Germinal center (tissue), 1 donor: ENCODE measurements around the gene MBTD1.
"Not testable (repeated sequence)": the region's sequence is repeated elsewhere in the genome, so short reads cannot be mapped to it uniquely, and the experiment has no call there.

Experiments
- DNase-seq: peaks from one replicate; pipeline ENCODE4 v3.0.0; 2012; ENCODE audit warnings: mixed read lengths, low spot score

Gene MBTD1

GRCh38 chr17:51188271-51188833, 71.5 kb downstream of the MBTD1 start:
- DNase-seq = no peak

- DNase-seq = no peak
Observed at GRCh38 chr17:51185763-51186332, 74.0 kb downstream of the MBTD1 start.

GRCh38 chr17:51184124-51184523, 75.7 kb downstream of the MBTD1 start:
- no peak for DNase-seq

DNA sequence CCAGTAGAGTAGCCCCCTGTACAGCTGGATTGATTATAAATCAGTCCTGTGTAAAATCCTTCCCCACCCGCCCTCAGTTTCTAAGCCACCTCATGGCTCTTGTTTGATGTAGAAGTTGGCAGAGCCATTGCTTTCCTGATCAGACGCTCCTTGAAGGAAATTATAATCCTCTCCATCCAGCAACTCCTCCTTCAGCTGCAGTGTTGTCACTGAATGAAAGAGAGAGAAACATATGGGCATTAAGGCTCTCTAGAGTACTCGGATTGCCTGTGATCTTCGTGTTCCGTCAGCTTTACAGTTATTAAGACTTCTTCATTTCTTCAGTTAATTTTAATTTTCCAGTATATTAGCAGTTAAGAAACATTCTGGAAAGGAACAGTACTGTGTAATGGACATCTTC, 79.4 kb downstream of the MBTD1 start:
- DNase-seq = no peak

DNA sequence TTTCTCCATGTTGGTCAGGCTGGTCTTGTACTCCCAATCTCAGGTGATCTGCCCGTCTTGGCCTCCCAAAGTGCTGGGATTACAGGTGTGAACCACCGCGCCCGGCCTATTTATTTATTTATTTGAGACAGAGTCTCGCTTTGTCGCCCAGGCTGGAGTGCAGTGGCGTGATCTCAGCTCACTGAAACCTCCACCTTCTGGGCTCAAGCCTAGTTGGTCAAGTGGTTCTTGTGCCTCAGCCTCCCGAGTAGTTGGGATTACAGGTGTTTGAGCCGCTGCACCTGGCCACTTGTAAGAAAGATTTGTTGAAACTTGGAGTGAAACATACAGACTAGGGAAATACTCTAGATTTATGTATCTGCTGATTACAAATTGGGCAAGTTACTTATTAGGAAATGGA, 87.8 kb downstream of the MBTD1 start:
- DNase-seq = not testable (repeated sequence)

DNA sequence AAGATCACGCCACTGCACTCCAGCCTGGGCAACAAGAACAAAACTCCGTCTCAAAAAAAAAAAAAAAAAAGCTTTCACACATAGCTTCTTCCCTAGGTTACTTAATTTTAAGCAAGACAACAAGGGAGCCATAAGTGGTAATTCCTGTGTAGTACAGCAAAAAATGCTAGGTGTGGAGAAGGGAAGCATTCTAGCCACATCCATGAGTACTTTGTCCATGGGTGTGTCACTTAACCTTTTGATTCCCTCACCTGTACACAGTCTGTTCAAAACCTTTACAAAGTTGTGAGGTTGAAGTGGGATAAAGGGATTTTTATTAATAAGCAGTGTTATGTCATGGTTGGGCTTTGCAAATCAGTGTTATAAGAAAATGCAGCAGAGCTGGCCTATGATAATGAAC, 89.1 kb downstream of the MBTD1 start:
- DNase-seq = no peak

DNA sequence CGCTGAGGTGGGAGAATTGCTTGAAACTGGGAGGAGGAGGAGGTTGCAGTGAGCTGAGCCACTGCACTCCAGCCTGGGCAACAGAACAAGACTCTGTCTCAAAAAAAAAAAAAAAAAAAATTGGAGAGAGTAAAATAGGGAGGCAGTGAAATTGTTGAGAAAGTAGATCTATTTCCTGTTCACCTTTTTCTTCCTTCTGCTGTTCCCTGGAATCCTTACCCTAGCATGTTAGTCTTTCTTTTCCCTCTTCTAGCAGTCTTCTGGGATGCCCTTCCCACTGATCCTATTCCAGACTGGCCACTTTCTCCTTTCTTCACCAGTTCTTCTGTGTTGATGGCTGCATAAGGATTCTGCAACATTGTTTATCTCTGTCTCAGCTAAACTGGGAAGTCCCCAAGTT, 90.5 kb downstream of the MBTD1 start:
- no peak for DNase-seq

DNA sequence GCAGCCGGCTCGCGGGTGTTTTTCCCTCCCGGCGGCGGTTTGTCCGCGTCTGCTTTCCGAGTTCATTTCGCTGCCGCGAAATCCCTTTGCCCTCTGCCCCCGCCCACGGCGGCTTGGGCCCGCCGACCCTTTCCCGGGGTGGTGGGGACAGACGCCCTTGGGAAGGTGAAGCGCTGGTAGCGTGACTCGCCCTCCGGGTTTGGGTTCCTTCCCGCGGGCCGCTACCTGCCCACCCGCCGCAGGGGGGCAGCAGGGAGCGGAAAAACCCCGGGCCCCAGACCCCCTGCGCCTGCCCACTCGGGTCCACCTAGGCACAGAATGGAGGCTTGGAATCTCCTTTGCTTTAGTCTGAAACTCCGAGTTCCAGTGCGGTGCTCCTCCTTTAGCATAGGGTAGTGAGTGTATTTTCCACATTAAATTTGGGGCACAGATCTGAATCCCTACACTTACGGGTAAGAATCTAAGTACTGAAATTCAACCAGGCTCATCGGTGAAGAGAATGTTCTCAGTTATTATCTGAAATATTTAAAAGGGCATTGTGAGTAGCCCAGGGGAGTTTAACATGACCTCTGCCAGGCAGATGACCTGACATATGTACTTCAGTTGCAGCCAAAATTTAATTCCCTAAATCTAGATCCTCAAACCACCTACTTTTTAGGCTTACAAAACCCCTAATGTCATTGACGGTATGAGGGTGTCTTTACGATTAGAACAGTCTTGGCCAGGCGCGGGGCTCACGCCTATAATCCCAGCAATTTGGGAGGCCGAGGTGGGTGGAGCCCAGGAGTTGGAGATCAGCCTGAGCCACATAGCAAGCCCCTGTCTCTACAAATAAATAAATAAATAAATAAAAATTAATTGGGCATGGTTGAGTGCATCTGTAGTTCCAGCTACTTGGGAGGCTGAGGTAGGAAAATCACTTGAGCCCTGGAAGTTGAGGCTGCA, 92.6 kb downstream of the MBTD1 start:
- peak; percentile 91 for DNase-seq

DNA sequence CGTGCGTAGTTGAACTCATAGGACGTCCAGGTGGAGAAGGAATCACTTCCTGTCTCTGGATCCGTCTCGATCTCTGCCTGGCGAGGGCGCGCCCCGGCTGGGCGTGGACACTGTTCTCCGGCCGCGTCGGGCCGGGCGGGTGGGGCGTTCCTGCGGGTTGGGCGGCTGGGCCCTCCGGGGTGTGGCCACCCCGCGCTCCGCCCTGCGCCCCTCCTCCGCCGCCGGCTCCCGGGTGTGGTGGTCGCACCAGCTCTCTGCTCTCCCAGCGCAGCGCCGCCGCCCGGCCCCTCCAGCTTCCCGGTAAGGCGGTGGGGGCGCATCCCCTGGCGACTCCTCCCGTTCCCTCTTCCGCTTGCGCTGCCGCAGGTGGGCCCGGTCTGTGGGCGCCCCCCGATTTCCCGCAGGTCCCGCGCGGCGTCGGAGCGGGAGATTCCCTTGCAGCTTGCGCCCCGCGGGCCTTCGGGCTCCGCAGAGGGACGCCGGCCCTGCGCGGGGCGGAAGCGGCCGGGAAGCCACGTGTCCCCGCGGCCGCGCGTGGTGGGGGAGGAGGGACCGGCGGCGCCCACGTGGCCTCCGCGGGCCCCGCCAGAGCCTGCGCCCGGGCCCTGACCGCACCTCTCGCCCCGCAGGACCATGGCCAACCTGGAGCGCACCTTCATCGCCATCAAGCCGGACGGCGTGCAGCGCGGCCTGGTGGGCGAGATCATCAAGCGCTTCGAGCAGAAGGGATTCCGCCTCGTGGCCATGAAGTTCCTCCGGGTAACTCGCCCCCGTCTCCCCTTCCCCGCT, 93.5 kb downstream of the MBTD1 start, which contains the start of gene NME2:
Gene NME2, plus strand, starts transcription at position 214 of the 789 bp plus-strand sequence. Its CDS starts 420 bp downstream, at position 634.
- peak; percentile 86 for DNase-seq

DNA sequence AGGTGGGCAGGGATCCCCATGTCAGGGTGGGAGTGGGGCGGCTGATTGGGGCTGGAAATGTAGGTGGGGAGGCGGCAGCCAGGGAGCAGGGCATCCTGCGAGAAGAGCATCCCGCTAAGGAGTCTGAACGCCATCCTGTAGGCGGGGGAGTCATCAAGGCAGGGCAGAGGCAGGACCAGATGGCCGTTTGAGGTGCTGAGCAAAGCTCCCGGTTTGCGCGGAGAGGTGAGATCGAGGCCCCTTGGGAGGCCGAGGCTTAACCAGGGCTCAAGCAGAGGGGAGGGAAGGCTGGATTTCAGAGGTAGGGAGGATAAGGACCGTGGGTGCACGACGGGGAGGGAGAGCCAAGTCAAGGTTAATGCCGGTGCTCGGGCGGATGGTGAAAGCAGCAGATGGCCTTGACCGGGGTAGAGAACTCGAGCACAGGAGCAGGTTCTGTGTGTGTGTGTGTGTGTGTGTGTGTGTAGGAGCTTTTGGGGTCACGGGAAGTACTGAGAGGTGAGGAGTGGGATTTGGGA, 94.1 kb downstream of the MBTD1 start:
- no peak for DNase-seq

- DNase-seq = no peak
Observed at GRCh38 chr17:51164911-51165679, 94.8 kb downstream of the MBTD1 start.

DNA sequence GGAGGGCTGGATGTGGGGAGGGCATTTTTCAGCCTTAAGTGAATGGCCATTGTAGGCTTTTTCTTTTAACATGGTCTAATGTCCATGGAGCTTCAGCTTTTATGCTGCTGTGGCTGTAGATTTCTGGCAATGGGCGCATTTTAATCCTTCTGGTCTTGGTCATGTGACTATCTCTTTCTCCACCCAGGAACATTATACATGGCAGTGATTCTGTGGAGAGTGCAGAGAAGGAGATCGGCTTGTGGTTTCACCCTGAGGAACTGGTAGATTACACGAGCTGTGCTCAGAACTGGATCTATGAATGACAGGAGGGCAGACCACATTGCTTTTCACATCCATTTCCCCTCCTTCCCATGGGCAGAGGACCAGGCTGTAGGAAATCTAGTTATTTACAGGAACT, 98.3 kb downstream of the MBTD1 start:
- no peak for DNase-seq

GRCh38 chr17:51159604-51160003, 100.2 kb downstream of the MBTD1 start:
- DNase-seq = no peak

- DNase-seq = no peak
Observed at GRCh38 chr17:51155416-51155815, 104.4 kb downstream of the MBTD1 start.

GRCh38 chr17:51154176-51154575, 105.7 kb downstream of the MBTD1 start:
- no peak for DNase-seq

DNA sequence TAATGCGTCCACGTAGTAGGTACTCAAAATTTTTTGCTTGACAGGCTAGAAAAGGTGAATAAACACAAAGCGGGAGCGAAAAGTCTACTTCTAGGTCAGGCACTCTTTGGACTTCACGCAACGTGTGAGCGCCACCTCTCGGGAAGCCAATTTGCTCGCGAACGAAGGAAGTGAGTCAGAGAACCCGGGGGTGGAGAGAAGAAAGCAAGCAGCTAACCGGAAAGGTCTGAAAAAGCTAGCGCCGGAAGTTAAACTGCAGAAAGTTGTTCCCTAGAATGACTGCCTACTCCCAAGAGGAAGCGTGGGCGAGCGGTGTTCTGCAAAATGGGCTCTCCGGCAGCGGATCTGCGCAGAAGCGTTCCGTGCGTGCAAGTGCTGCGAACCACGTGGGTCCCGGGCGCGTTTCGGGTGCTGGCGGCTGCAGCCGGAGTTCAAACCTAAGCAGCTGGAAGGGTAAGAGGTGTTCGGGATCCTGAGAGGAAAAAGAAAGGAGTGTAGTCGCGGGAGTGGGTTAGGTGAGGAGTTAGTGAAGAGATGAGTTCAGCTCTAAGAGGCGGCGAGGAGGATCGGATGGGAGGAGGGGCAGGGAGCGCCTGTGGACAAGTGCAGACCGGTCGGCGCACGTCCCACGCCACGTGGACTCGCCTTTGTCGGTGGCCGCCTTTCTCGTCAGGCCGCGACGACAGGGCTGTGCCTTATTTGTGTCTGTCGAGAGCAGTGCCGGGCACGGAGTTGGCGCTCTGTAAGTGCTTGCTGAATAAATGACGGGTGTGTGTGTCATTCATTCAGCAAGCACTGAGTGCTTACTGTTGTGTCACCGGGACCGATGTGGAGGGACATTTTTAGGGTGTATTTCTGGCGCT, 106.4 kb downstream of the MBTD1 start, which contains the start of gene NME1:
Gene NME1, plus strand, starts transcription at position 350 of the 863 bp plus-strand sequence. CDS start 2,096 bp downstream, outside the sequence.
- peak; percentile 94 for DNase-seq

GRCh38 chr17:51152766-51153209, 107.1 kb downstream of the MBTD1 start:
- DNase-seq = no peak

DNA sequence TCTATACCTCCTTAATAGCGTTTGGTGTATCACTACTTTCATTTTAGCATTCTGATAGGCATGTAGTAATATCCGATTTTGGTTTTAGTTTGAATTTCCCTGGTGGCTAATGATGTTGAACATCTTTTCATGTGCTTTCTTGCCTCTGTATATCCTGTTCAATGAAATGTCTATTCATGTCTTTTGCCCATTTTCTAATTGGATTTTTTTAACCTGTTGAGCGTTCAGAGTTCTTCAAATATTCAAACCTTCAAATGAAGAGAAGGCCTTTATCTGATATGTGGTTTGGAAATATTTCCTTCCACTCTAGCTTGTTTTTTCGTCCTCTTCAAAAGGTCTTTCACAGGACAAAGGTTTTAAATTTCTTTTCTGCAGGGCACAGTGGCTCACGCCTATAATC, 108.9 kb downstream of the MBTD1 start:
- DNase-seq = no peak

DNA sequence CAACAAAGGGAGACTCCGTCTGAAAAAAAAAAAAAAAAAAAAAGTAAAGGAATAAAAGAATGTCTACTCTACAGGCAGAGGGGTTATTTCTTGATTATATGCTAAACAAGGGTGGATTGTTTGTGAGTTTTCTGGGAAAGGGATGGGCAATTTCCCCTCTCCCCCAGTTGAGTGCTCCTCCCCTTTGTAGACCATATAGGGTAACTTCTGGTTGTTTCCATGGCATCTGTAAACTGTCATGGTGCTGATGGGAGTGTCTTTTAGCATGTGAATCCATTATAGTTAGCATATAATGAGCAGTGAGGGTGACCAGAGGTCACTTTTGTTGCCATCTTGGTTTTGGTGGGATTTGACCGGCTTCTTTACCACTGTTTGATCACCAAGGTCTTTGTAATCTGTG, 110.7 kb downstream of the MBTD1 start:
- DNase-seq = no peak

- no peak for DNase-seq
Observed at GRCh38 chr17:51147650-51148049, 112.2 kb downstream of the MBTD1 start.
